ENCODE measurements around the gene WDPCP. TPM values are rescaled to one million over a fixed set of nuclear protein-coding genes. Genes with fewer than 3 reads are reported as not detected.

The WDPCP gene
- polyA plus RNA-seq, 1 donor = 4.8 TPM

Other genes starting within 250 kb of the WDPCP start
- 200 TPM for gene MDH1, start 486 bp upstream of the WDPCP start, polyA plus RNA-seq